22Rv1 (cell line): ENCODE data around the gene LHX3.

ENCODE experiments used
- H3K27ac ChIP-seq: fragments of 450-650 bp; 2 replicates; pipeline ENCODE4 v1.5.1; 2017
- CTCF ChIP-seq: fragments of 450-650 bp; IDR thresholded peaks from 2 replicates; pipeline ENCODE4 v1.5.1; 2017; ENCODE audit warnings: mild to moderate bottlenecking
- ZFX ChIP-seq: fragments of 450-650 bp; IDR thresholded peaks from 2 replicates; pipeline ENCODE4 v1.6.1; 2017; ENCODE audit warnings: antibody characterized with exemption, borderline replicate concordance

The LHX3 gene

GRCh38 chr9:136244969-136245218, 40.0 kb upstream of the LHX3 start:
- no peak overlapping the region; the same call in 1 of the 2 replicates for H3K27ac ChIP-seq
- no peak for TF ChIP-seq ZFX
- TF ChIP-seq CTCF = no peak

- H3K27ac ChIP-seq = no peak overlapping the region
- TF ChIP-seq ZFX (no peak), CTCF (no peak)
These were observed 39.4 kb upstream of the LHX3 start for GRCh38 chr9:136244122-136244968.

GRCh38 chr9:136243631-136244030, 38.7 kb upstream of the LHX3 start:
- no peak for TF ChIP-seq ZFX
- no peak overlapping the region for H3K27ac ChIP-seq

GRCh38 chr9:136242918-136243525, 38.1 kb upstream of the LHX3 start:
- no peak overlapping the region for H3K27ac ChIP-seq
- TF ChIP-seq CTCF = no peak
- TF ChIP-seq ZFX = no peak

GRCh38 chr9:136242248-136242647, 37.3 kb upstream of the LHX3 start:
- H3K27ac ChIP-seq = no peak overlapping the region
- TF ChIP-seq CTCF (no peak), ZFX (no peak)

- TF ChIP-seq ZFX (no peak), CTCF (no peak)
- H3K27ac ChIP-seq = no peak overlapping the region
These were observed 36.6 kb upstream of the LHX3 start for GRCh38 chr9:136241542-136241941.

GRCh38 chr9:136240941-136241340, 36.0 kb upstream of the LHX3 start:
- no peak overlapping the region for H3K27ac ChIP-seq
- TF ChIP-seq ZFX (no peak), CTCF (no peak)
